ENCODE data around the gene FBXW4.

FBXW4 gene

GRCh38 chr10:101616415-101617101, 78.4 kb downstream of the FBXW4 start:
- TF ChIP-seq, protein P1, sequence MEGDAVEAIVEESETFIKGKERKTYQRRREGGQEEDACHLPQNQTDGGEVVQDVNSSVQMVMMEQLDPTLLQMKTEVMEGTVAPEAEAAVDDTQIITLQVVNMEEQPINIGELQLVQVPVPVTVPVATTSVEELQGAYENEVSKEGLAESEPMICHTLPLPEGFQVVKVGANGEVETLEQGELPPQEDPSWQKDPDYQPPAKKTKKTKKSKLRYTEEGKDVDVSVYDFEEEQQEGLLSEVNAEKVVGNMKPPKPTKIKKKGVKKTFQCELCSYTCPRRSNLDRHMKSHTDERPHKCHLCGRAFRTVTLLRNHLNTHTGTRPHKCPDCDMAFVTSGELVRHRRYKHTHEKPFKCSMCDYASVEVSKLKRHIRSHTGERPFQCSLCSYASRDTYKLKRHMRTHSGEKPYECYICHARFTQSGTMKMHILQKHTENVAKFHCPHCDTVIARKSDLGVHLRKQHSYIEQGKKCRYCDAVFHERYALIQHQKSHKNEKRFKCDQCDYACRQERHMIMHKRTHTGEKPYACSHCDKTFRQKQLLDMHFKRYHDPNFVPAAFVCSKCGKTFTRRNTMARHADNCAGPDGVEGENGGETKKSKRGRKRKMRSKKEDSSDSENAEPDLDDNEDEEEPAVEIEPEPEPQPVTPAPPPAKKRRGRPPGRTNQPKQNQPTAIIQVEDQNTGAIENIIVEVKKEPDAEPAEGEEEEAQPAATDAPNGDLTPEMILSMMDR (IDR thresholded peaks at IDR 0.05; ENCODE audit: insufficient read depth, low read depth, low read length, missing control alignments), result no peak
- DNase-seq (ENCODE audit: low read depth), result no peak
- H3K4me3 ChIP-seq (ENCODE audit: low read depth, low read length), result no peak overlapping the region

DNA sequence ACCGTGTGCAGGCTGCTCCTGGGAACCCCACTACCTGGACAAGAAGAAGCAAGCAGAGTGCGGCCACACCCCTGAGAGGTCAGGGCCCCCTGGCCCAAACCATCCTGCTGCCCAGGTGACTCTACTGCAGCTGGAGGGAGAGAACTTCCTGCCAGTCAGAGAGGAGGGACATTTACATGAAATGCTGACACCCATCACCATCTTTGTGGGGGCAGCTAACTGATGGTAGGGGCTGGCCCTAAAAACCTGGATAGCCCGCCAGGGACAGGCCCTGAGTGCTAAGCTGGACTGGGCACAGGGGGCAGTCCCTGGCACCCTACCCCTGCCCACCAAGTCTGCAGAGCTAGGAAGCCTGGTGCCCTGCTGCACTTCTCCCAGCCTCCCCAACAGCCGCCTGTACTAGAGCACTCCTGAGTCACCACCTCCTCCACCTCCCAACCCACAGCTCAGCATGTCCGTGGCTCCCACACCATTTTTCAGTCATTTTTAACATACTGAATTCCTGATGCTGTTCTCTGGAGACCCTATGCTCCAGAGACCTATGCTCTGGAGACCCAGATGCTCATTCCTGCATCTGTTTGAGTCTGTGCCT, 79.3 kb downstream of the FBXW4 start:
- DNase-seq (ENCODE audit: low read depth), result no peak
- no peak overlapping the region for H3K4me3 ChIP-seq (ENCODE audit: low read depth, low read length)
- TF ChIP-seq, protein P1 (IDR thresholded peaks at IDR 0.05; ENCODE audit: insufficient read depth, low read depth, low read length, missing control alignments), result no peak

- TF ChIP-seq, protein P1 (IDR thresholded peaks at IDR 0.05; ENCODE audit: insufficient read depth, low read depth, low read length, missing control alignments), result no peak
- no peak overlapping the region for H3K4me3 ChIP-seq (ENCODE audit: low read depth, low read length)
- DNase-seq (ENCODE audit: low read depth), result no peak
Measured at GRCh38 chr10:101614663-101615524, 80.1 kb downstream of the FBXW4 start.

- TF ChIP-seq, protein P1 (IDR thresholded peaks at IDR 0.05; ENCODE audit: insufficient read depth, low read depth, low read length, missing control alignments), result no peak
- DNase-seq (ENCODE audit: low read depth), result no peak
- H3K4me3 ChIP-seq (ENCODE audit: low read depth, low read length), result no peak overlapping the region
Measured at GRCh38 chr10:101613646-101614045, 81.3 kb downstream of the FBXW4 start.

GRCh38 chr10:101612872-101613271, 82.1 kb downstream of the FBXW4 start:
- DNase-seq (ENCODE audit: low read depth), result no peak
- TF ChIP-seq, protein P1 (IDR thresholded peaks at IDR 0.05; ENCODE audit: insufficient read depth, low read depth, low read length, missing control alignments), result no peak
- H3K4me3 ChIP-seq (ENCODE audit: low read depth, low read length), result no peak overlapping the region

- TF ChIP-seq, protein P1 (IDR thresholded peaks at IDR 0.05; ENCODE audit: insufficient read depth, low read depth, low read length, missing control alignments), result no peak
- no peak overlapping the region for H3K4me3 ChIP-seq (ENCODE audit: low read depth, low read length)
- no peak for DNase-seq (ENCODE audit: low read depth)
Measured at GRCh38 chr10:101612086-101612485, 82.9 kb downstream of the FBXW4 start.

Data from GM12865 (cell line).